Measurements from ENCODE around the gene SCARF1.

SCARF1 gene

GRCh38 chr17:1612400-1612799 lies 33.1 kb downstream of the SCARF1 start:
- TF ChIP-seq CTCF (conservative IDR thresholded peaks at IDR 0.05), result no peak
- no peak for TF ChIP-seq ZFX (IDR thresholded peaks at IDR 0.05)
- H3K27ac ChIP-seq, result no peak overlapping the region

GRCh38 chr17:1611715-1612114 lies 33.8 kb downstream of the SCARF1 start:
- no peak overlapping the region for H3K27ac ChIP-seq
- no peak for TF ChIP-seq ZFX (IDR thresholded peaks at IDR 0.05)
- no peak for TF ChIP-seq CTCF (conservative IDR thresholded peaks at IDR 0.05)

- no peak overlapping the region for H3K27ac ChIP-seq
- TF ChIP-seq CTCF (conservative IDR thresholded peaks at IDR 0.05) (no peak), ZFX (IDR thresholded peaks at IDR 0.05) (no peak)
These were observed 36.9 kb downstream of the SCARF1 start for GRCh38 chr17:1608676-1609075.

- no peak for TF ChIP-seq ZFX (IDR thresholded peaks at IDR 0.05)
- H3K27ac ChIP-seq, result no peak overlapping the region
These were observed 37.6 kb downstream of the SCARF1 start for GRCh38 chr17:1607971-1608320.

GRCh38 chr17:1606352-1606985 lies 39.1 kb downstream of the SCARF1 start:
- H3K27ac ChIP-seq, result no peak overlapping the region
- TF ChIP-seq ZFX (IDR thresholded peaks at IDR 0.05) (no peak), CTCF (conservative IDR thresholded peaks at IDR 0.05) (no peak)

GRCh38 chr17:1605681-1606351 lies 39.7 kb downstream of the SCARF1 start:
- no peak for TF ChIP-seq ZFX (IDR thresholded peaks at IDR 0.05)
- no peak for TF ChIP-seq CTCF (conservative IDR thresholded peaks at IDR 0.05)
- no peak overlapping the region for H3K27ac ChIP-seq

GRCh38 chr17:1604831-1605528 lies 40.6 kb downstream of the SCARF1 start:
- H3K27ac ChIP-seq, result no peak overlapping the region
- no peak for TF ChIP-seq ZFX (IDR thresholded peaks at IDR 0.05)
- no peak for TF ChIP-seq CTCF (conservative IDR thresholded peaks at IDR 0.05)
